Measurements from ENCODE around the gene SPOCK1. TPM values are rescaled to one million over a fixed set of nuclear protein-coding genes. Genes with fewer than 3 reads are reported as not detected.

The SPOCK1 gene
- total RNA-seq, 1 experiment from 2014 or later = 10.9 TPM

DNA sequence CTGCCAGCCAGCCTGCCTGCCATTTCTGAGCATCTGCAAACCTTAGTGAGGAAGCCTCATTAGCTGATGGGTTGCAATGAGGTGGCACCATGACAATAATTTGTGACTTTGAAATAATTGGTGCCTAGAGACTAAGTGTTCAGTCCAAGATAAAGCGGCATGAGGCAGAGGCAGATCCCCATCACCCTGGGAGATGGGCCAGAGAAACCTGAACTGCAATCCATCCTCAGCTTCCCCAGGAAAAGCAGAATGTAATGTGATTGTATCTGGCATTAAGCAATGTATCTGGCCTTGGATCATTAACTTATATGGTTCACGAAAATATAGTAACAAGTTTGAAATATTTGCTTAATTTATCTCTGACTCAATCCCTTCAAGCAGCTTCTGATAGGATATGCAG, 101.0 kb downstream of the SPOCK1 start:
- H2BK15ac ChIP-seq (ENCODE audit: low read depth, low read length) = no peak overlapping the region
- no peak overlapping the region for H3K56ac ChIP-seq (ENCODE audit: insufficient read length, low read depth, low read length)
- no peaks in the 10 kb centered on the region for H3K79me1 ChIP-seq (ENCODE audit: insufficient read depth, low read depth, low read length, poor library complexity, severe bottlenecking)
- no peak overlapping the region for H2BK5ac ChIP-seq (ENCODE audit: insufficient read length, low read length)
- Mint-ChIP-seq H3K36me3 (ENCODE audit: insufficient read depth in 1 of 3, low read depth in 3 of 3) (no peaks in the 10 kb centered on the region), H3K27me3 (ENCODE audit: low read depth) (peaks cover 3% of the 10 kb centered on the region), H3K4me3 (no peak overlapping the region), H3K4me1 (no peaks in the 10 kb centered on the region), H3K27ac (no peak overlapping the region), H3K9me3 (no peaks in the 10 kb centered on the region)
- H3K14ac ChIP-seq (ENCODE audit: insufficient read depth, low read length) = no peak overlapping the region
- TF ChIP-seq, protein P1, sequence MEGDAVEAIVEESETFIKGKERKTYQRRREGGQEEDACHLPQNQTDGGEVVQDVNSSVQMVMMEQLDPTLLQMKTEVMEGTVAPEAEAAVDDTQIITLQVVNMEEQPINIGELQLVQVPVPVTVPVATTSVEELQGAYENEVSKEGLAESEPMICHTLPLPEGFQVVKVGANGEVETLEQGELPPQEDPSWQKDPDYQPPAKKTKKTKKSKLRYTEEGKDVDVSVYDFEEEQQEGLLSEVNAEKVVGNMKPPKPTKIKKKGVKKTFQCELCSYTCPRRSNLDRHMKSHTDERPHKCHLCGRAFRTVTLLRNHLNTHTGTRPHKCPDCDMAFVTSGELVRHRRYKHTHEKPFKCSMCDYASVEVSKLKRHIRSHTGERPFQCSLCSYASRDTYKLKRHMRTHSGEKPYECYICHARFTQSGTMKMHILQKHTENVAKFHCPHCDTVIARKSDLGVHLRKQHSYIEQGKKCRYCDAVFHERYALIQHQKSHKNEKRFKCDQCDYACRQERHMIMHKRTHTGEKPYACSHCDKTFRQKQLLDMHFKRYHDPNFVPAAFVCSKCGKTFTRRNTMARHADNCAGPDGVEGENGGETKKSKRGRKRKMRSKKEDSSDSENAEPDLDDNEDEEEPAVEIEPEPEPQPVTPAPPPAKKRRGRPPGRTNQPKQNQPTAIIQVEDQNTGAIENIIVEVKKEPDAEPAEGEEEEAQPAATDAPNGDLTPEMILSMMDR (conservative IDR thresholded peaks at IDR 0.05) = no peak
- no peaks in the 10 kb centered on the region for H3K79me2 ChIP-seq (ENCODE audit: insufficient read depth, low read length)
- no peak overlapping the region for H2BK120ac ChIP-seq (ENCODE audit: low read depth, low read length, poor library complexity, severe bottlenecking)
- no peak overlapping the region for H3K4ac ChIP-seq (ENCODE audit: low read depth, low read length)
- no peak overlapping the region for H2BK12ac ChIP-seq (ENCODE audit: insufficient read length, low read depth, low read length)
- no peaks in the 10 kb centered on the region for H3K9me3 ChIP-seq (ENCODE audit: control insufficient read depth, low read depth, low read length)
- H3T11ph ChIP-seq (ENCODE audit: low read length) = no peak overlapping the region
- no peaks in the 10 kb centered on the region for H4K20me1 ChIP-seq (ENCODE audit: control insufficient read depth, insufficient read depth, insufficient read length)
- H3K4me1 ChIP-seq (ENCODE audit: insufficient read depth, low read length) = no peaks in the 10 kb centered on the region
- H2BK20ac ChIP-seq (ENCODE audit: low read depth, low read length, poor library complexity, severe bottlenecking) = no peak overlapping the region
- H2AFZ ChIP-seq (ENCODE audit: low read length) = no peak overlapping the region
- H3K18ac ChIP-seq (ENCODE audit: insufficient read length, low read depth, low read length) = no peak overlapping the region
- no peak overlapping the region for H4K5ac ChIP-seq (ENCODE audit: insufficient read length, low read depth, low read length)
- no peak overlapping the region for H4K8ac ChIP-seq (replicated peaks; ENCODE audit: insufficient read length, low read depth, low read length)
- H3K4me2 ChIP-seq (ENCODE audit: insufficient read depth, insufficient read length, low read length) = no peak overlapping the region
- H3K23me2 ChIP-seq (ENCODE audit: insufficient read length, low read depth, low read length, poor library complexity, severe bottlenecking) = no peaks in the 10 kb centered on the region
- H2AK5ac ChIP-seq (ENCODE audit: insufficient read length, low read length) = no peak overlapping the region
- DNase-seq = no peak
- H3K27me3 ChIP-seq (ENCODE audit: insufficient read depth, low read length) = no peaks in the 10 kb centered on the region
- H3K27ac ChIP-seq (ENCODE audit: insufficient read length, low read depth, low read length) = no peak overlapping the region
- no peak overlapping the region for H3K23ac ChIP-seq (ENCODE audit: insufficient read length, low read depth, low read length)
- no CpG with 5 or more reads among the region's 2 CpGs for WGBS (ENCODE audit: extremely low coverage, insufficient read length, low lambda C conversion rate)
- H4K91ac ChIP-seq (ENCODE audit: insufficient read length, low read depth, low read length) = no peak overlapping the region
- H3K9ac ChIP-seq (ENCODE audit: extremely low read depth, insufficient read length, low read length) = no peak overlapping the region

Measured in H9 (cell line).